HG03064 (cell line): ENCODE measurements around the gene ZBTB7C.

Experiments used
- ATAC-seq: cut with Tn5 transposase; IDR thresholded peaks from one replicate; pipeline ENCODE4 v1.9.1; 2021; ENCODE audit warnings: low read depth; ENCODE audit not compliant: unreplicated experiment

The ZBTB7C gene

DNA sequence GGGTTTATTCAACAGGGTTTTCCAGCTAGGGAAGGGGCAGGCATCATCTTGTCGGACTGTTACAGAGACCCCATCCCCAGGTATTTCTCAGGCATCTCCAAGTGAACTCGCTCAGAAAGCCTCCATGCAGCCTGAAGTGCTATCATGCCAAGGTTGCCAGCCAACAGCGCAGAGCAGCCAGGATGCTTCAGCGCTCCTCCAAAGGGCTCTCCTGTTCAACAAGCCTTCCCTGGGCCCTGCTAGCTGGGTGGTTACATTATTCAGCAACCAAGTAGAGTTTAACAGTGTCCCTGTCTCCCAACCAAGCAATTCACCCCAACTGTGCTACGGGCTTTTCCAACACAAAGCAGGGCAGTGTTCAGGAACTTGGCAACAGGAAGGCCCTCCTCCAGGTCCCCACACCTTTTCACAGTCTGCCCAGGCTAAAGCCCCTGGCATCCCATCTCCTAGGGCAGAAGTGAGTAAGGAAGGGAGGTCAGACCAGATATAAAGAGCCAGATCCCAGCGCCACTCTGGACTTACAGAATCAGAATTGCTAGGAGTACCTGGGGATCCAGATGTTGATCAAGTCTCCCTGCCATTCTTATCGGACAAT, 52.9 kb downstream of the ZBTB7C start:
- no peak for ATAC-seq

DNA sequence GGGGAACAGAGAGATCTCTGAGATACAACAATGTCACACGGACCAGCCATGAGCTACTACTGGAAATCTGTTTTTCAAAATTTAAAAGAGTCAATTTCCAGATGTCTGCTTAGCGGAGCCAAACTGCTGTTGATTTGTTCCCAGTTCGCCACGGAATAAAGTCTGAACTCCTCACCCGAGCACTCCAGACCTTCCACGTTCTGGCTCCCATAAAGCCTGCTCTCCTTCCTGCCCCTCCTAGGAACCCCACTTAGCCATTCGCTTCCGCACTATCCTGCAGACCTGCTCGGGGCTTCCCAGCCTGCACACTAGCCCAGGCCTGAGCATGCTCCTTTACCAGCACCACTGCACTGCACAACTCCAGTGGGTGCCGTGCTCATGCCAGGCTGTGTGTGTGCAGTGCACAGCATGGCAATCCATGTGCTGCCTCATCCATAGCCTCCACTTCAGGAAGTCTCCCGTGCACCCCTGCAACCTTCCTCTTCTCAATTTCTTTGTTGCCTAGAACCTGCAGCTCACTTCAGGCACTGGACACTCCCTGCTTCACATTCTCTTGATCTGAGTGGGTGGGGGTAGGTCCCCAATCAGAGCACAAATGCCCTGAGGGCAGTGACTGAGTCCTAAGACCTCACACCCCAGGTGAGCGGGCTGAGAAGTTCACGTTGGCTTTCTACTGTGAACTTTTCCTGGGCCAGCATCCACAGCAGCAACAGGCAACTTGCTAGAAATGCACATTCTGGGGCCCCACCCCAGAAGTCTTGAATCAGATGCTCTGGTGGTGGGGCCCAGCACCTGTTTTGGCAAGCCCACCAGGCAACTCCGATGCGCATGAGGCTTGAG, 53.7 kb downstream of the ZBTB7C start:
- no peak for ATAC-seq

GRCh38 chr18:48354746-48355260, 54.4 kb downstream of the ZBTB7C start:
- ATAC-seq, result no peak

GRCh38 chr18:48352051-48352755, 57.0 kb downstream of the ZBTB7C start:
- ATAC-seq, result no peak

DNA sequence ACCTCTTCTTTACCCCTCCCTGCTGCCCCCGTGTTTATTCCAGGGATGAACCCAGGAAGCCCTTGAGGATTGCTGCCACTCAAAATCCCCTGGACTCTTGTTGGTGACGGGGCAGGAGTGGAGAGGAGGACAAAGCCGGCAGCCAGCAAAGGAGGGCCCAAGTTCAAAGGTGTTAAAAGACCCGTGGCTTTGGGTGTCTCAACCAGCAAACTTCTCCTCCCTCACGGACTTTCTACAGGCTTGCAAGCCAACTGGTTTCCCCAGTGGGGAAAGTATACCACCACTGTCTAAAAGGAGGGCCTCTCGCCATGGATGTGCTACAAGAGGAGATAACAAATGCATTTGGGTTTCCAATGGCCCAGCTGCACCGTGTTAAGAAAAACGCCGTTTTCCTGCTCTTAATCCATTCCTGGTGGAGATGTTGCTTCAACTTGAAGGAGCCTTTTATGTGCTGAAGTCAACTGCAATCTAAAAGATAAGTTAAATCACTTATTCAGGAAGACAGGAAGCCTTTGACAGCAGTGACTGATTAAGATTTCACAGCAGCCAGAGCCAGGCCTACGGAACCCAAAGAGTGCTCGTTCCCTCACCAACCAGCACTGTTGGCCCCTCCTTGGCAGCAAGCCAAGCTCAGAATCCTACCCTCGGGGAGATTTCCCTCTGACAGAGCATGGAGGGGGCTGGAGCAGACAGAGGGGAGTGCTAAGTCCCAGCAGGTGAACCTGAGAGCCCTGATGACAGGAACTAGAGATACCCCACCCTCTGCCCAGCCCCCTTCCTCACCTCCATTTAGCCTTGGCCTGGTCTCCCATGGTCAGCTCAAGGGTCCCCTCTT, 57.8 kb downstream of the ZBTB7C start:
- no peak for ATAC-seq

DNA sequence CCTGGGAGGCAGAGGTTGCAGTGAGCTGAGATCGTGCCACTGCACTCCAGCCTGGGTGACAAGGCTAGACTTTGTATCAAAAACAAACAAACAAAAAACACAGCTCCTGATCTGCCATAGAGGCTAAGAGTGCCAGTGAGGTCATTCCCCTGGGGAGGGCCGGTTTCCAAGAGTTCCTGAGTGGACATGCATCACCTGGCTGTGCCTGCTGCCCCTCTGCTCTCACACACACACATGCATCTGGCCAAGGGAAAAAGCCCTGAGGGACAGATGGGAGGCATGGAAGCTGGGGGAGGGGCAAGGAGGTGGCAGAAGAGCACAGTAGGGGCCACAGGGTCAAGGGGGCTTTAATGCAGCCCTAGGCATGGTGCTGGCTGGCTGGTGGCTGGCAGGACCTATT, 60.4 kb downstream of the ZBTB7C start:
- no peak for ATAC-seq

DNA sequence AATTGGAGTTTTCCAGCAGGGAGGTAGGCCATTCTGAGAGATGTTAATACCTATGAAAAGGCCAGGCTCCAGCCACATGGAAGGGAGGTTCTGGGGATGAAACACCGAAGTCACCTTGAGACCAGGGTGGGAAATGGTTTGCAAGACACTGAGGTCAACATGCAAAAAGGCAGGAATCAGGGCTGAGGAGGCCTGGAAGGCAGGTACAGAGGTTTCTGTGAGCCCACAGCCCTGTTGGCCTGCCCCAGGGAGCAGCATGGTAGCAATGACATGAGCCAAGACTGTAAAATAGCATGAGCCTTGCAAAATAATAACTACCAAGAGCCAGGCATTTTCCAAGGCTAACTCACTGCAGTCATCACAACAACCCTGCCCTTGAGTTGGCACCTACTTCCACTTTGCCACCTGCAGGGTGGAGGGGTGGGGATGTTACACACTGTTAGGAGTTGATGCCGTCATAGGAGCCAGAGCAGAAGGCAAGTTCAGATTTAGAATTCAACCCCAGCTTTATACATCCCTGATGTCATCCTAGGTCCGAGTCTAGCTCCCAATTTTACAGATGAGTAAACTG, 61.3 kb downstream of the ZBTB7C start:
- ATAC-seq, result no peak

- ATAC-seq, result no peak
Observed at GRCh38 chr18:48345596-48345995, 63.6 kb downstream of the ZBTB7C start.

GRCh38 chr18:48342581-48342980, 66.6 kb downstream of the ZBTB7C start:
- ATAC-seq, result no peak

- ATAC-seq, result no peak
Observed at GRCh38 chr18:48342125-48342524, 67.1 kb downstream of the ZBTB7C start.

GRCh38 chr18:48340560-48340959, 68.6 kb downstream of the ZBTB7C start:
- no peak for ATAC-seq

DNA sequence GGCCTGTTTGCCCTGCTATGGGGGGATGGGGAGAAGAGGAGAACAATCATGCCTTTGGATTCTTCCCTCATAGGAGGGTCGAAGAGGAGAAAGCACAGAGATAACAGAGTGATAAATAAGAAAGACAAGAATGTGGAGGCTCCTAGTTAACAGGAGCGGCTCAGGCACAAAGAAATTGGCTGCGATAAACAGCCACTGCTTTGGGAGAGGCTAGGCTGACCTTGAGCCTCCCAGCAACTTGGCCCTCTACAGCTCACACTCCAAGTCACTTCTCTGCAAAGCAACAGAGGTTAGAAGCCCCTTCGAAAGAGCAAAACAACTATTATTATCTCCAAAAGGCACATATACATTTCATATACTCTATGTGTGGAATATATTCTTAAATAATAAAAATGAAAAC, 69.5 kb downstream of the ZBTB7C start:
- no peak for ATAC-seq

DNA sequence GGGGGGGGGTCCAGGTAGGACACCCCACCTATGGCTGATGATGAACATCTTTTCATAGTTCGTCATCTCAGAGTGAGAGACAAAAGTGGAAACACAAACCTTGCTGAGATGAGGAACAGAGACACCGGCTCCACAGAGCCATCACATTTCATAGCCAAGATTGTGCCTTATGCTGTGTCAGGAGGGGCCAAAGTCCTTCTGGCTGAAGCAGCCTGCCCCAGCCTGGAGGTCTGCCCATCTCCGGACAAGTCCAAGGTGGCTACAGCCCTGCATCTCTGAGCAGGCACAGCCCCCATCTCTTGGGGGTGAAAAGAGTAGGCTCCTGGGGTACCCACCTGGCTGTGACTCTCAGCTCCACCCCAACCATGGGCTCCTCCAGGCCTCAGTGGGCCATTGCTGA, 70.3 kb downstream of the ZBTB7C start:
- no peak for ATAC-seq

DNA sequence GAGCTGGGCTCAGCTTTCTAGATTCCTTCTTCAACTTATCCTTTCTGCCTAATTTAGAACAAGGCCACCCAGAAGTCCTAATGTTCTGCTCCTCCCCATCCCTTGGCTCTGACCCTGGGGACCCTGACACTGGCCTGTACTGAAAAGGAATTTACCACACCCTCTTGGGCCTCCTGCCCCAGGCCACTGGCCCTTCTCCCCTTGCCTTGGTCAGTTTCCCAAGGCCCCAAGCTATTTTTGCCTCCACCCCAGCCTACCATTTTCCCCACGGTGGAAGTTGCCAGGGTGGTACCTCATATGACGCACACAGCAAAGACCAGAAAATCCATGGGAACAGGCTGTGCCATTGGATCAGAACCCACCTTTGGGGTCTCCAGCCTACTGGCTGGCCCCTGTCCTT, 72.1 kb downstream of the ZBTB7C start:
- ATAC-seq, result no peak

DNA sequence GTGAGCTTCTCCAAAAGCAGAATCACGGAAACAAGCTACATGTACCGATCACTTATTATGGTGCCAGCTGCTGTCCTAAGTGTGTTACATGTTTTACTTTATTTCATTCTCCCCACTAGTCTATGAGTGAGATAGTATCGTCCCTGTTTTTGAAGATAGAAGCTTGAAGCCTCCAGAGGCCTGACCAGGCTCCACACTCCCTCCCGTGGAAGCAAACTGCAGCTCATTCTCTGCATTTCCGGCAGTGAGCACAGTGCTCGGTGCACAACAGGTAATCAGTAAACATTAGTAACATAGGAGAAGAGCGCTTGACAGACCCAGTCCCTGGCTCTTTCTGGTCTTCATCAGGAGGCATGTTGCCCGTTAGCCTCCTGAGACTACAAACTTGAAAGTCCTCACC, 72.9 kb downstream of the ZBTB7C start:
- ATAC-seq, result no peak

DNA sequence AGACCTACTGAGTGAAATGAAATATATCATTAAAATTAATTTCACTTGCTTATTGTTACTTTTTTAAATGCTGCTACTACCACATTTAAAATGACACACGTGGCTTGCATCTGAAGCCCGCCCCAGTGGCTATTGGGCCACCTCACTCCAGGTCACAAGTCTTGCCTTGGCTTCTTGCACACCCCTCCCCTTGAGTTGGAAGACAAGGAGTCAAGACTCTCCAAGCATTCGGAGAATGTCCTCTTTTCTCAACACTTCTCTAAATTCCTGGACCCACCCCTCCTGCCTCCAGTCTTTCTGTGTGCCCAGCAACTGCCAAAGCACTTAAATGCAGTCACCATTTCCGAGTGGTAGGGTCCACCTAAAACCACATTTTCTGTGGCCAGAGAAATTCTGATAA, 73.4 kb downstream of the ZBTB7C start:
- no peak for ATAC-seq

- no peak for ATAC-seq
Observed at GRCh38 chr18:48334845-48335244, 74.3 kb downstream of the ZBTB7C start.

DNA sequence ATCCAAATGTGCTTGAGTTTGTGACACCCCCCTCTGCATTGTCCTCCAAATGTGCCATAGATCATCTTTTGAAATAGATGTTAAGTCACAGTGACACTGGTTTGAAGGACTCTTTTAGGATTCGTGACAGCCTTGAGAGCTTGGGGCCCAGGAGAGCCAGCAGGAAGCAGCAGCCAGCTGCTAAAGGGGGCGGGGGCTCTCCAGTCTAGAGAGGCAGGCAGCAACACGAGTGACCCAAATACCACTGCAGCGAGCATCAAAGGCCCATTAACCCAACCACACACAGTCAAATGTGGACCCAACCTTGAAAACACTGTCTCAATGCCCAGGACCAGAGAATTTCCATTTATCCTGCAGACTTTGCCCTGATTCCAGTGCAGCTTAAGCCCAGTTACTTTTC, 75.6 kb downstream of the ZBTB7C start:
- no peak for ATAC-seq

DNA sequence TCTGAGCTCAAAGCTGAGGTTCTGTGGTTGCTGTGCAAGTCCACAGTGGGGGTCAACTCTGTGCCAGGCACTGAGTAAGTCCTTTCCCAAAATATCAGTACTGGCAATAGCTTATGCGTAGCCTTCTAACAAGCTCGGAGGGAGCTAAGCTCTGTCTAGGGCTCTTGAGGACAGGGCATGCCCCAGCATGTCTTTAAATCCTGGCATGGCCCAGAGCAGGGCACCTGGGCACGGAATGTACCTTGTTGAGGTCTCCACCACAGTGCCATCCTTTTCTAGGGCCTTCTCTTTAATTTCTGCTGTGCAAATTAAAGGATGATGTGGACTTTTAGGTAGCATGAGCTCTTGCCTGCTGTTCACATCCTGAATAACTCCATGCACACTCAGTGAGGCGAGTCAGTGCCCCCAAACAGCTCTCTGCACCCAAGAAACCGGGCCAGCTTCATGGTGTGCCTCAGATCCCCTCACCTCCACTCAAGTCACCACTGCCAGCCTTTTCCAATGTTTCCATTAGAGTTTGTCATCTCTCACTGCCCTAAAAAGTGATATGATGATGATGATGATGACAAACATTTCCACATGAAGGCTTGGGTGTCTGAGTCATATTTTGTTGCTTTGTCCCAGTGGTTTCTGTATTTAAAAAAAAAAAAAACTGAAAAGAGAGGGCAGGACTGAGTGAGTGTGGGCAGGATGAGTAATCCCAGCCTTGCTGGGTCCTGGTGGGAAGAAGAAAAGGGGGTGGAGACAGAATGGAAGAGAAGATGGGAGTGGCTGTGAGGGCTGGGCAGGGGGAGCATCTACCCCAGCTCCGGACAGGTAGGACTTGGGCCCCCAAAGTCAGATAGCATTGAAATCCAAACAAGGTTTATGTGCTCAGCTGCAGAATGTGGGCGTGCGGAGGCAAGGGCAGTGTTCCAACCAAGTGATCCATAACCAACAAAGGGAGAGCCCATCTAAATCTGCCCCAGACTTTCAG, 78.9 kb downstream of the ZBTB7C start:
- ATAC-seq, result no peak
